Measurements from ENCODE around the gene KDM7A.
"Not testable (repeated sequence)": the region's sequence is repeated elsewhere in the genome, so short reads cannot be mapped to it uniquely, and the experiment has no call there.

The KDM7A gene

DNA sequence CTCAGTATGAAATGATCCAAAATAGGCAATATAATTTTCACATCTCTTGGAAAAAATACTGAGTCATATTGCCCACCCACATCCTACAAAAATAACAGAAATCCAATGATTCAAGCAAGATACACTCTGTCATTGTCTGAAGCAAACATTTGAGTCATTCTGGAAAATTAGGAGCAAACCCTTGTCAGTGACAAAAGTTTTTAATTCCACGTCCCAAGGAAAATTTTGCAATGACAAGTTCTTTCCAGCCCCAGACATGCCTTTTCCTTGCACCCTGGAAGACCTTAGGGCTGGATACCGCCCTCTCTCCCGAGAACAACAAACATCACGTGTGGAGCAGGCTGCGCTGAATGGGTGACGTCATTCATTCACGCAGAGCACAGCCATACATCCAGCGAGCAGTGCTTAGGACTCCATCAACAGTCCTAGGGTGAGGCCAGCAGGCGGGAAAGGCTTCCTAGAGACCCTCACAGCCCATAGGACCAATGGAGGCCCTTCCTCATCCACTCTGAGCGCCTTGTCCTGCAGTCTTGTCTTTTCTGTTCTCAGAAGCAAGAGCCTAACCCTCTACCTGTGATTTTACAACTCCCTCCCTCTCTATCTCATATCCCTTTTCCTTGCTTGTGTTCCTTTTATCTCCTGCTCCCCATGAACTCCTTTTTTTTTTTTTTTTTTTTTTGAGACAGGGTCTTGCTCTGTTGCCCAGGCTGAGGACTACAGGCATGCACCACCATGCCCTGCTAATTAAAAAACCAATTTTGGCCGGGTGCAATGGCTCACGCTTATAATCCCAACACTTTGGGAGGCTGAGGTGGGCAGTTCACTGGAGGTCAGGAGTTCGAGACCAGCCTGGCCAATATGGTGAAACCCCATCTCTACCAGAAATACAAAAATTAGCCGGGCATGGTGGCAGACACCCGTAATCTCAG is 23.5 kb upstream of the KDM7A start:
- peak; percentile 66 for DNase-seq

DNA sequence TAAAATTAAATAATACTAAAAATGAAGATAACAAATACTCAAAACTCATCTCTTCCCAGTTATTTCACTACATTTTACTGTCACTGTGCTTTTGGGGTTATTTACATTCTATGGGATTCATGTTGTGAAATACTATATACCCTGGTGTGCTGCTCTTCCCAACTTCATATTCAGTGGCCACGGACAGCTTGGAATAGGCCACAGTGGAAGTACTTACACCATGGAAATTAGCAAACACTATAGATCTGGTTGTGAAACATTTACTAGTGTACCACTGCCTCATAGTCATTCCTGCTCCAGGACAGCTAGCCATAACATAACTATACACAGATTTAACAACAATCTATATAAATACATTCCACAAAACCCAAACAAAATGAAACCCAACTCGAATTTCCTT is 21.2 kb upstream of the KDM7A start:
- DNase-seq: no peak

DNA sequence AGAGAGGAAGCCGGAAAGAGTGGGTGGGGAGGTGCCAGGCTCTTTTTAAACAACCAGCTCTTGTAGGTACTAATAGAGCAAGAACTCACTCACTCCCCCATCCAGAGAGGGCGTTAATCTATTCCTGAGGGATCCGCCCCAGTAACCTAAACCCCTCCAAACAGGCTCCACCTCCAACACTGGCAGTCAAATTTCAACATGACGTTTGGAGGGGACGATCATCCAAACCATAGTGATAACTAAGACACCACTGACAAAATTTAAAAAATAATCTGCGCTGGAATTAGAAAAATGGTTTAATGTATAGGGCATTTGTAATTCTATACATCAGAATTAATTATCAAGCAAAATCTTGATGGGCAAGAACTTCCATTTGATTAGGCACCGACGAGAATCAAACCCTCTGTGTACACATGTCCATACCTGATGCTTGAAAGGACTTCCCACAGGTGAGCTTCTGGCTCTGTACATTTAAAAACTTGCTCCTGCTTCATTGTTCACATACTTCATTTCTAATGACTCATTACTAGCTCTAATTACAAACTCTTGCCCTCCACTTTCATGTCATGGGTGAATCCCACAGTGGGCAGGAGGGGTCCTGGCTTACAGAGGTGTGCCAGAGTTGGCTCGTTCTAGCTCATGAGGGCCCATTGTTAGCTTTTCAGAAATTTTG is 20.6 kb upstream of the KDM7A start:
- no peak for DNase-seq

DNA sequence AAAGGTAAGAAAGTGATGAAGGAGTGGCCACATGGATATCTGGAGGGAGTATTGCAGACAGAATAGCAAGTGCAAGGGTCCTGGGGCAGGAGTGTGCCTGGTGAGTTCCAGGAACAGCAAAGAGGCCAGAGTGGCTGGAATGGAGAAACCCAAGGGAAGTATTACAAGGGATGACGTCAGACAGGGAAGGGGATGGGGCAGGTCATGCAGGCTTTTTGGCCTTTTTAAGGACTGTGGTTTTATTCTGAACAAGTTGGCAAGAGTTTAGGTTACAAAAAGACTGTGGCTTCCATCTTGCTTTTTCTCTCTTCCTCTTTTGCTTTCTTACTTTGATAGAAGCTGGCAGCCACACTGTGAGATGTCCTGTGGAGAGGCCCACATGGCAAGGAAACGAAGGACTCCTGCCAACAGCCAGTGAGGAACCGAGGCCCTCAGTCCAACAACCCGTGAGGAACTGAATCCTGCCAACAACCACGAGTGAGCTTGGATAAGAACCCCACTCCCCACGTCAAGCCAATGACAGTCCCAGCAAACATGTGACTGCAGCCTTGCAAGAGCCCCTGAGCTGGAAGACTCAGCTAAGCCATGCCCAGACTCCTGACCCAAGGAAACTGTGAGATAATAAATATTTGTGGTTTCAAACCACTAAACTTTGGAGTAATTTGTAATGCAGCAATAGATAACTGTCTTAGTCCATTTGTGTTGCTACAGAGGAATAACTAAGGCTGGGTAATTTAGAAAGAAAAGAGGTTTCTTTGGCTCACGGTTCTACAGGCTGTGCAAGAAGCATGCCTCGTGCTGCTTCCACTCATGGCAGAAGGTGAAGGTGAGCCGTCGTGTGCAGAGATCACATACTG is 19.8 kb upstream of the KDM7A start:
- DNase-seq: no peak

DNA sequence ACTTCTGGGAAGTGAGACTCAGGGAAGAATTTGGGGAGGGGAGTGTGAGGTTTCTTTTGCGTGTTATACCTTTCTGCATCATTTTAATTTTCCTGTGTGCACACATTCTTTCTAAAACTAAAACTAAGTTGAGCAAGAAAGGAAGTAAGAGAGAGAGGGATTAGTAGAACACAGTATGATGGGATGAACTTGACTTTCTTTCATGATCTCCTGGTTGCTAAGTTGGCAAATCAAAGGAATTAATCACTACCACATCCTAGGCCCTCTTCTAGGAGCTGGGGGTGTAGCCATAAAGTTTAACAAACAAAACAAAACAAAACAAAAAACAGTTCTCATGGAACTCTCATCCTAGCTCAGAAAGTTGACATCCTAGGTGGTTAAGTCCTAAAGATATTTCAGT is 19.1 kb upstream of the KDM7A start:
- DNase-seq: no peak

DNA sequence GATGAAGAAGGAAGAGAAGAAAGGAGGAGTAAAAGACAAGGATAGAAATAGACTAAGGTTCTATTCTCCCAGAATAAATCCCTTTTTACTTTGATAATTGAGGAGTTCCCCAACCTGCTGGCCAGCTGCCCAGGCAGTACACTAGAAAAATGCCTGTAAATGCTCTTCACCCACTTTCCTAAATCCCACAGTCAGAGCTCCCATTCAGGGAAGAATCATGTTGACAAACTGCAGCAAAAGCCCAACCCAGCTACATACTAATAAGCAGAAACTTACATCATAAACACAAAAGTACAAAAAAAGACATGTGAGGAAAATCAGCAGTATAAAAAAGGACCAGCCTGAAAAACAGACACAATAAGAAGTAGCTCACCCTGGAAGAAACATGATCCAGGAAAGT is 15.8 kb upstream of the KDM7A start:
- no peak for DNase-seq

DNA sequence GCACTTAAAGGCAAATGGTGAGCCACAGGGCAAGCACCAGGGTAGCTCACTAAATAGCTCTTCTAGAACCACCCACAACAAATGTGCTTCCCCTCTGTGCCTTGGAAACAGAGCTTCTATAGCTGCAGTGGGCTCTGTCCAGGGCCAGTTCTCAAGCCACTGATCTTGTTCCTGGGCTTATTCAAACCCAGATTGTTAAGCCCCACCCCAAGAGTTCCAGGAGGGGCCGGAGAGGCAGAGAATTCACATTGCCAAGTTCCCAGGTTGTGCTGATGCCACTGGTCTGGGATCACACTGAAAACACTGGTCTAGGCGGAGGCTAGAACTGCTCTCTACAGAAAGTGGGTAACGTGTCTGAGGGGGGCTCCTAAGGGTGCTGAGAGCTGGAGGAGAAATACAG is 15.4 kb upstream of the KDM7A start:
- DNase-seq: no peak

DNA sequence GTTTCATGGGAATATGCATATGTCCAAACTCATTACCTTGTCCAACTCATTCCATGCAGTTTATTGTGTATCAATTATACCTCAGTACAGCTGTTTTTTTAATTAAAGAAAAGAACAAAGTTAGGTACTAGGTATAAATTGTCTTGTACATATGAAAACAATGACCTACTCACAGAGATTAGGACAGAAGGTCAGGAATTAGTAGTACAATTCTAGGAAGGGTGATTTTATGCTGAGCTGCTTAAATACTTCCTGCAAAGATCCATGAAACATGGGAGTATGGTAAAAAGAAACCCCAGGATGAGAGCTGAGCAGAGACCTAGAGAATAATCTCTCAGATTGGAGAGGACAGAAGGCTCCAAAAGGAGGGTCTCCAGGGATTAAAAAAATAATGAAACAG is 13.8 kb upstream of the KDM7A start:
- DNase-seq: no peak

DNA sequence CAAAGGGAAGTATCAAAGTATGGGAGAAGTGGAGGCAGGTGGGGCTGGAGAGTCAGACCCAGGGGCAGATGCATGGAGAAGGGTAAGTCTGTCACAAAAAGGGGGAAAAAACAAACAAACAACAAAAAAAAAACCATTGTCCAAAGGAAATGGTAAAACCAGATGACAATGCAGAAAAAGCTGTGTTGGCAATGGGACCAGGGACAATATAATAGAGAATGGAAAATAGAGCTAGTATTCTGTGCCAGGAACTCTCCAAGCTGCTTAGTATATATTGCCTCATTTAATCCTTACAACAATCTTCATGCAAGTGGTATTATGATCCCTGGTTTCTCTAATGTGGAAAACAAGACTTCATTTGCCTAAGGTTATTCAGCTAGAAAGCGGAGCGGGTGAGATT is 13.1 kb upstream of the KDM7A start:
- DNase-seq: no peak

DNA sequence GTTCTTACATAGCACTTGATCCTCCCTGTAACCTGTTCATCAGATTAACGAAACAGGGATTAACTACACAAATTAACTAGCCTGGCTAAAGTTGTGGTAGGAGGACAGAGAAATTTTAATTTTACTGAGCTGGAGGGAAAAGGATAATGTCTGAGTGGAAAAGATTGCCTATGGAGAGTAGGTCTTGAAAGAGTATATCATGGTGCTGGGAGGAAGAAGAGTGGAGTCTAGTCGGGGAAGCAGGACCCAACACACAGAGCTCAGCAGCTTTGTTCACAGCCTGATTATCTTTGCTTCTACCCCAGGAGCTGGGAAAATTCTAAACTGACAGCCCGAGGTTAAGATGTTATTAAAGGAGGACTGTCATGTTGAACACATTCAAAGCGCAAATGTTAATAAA is 6.1 kb upstream of the KDM7A start:
- no peak for DNase-seq

DNA sequence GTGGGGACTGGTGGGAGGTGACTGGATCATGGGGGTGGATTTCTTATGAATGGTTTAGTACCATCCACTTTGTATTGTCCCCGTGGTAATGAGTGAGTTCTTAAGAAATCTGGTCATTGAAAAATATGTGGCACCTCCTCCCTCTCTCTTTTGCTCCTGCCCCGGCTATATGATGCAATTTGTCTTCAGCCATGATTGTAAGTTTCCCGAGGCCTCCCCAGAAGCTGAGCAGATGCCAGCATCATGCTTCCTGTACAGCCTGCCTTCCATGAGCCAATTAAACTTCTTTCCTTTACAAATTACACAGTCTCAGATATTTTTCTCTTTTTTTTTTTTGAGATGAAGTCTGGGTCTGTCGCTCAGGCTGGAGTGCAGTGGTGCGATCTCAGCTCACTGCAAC is 2.6 kb upstream of the KDM7A start:
- no peak for DNase-seq

DNA sequence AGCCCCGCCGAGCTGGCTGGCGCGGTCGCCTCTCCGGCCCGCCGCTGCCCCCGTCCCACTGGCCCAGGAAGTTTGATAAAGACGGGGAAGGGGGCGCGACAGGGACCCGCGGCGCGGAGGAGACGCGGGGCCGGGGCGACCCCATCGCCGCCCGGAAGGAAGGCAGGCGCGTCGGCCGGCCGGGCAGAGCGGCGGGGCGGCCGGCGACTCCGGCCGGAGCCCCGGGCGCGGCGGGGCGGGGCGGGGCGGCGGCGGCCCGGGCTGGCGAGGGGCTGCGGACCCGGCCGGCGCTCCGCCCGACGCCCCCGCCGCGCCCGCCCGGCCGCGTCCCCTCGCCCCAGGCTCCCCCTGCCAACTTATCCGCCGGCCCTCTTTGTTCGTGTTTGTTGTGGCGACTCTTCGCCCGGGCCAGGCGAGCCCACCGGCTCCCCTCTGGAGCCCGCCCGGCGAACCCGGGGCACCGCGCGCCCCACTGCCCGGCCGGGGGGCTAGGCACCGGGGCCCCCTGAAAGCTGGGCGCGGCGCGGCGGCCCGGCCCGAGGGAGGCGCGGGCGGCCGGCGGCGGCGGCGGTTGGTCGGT is 571 bp downstream of the KDM7A start:
- DNase-seq: no peak

DNA sequence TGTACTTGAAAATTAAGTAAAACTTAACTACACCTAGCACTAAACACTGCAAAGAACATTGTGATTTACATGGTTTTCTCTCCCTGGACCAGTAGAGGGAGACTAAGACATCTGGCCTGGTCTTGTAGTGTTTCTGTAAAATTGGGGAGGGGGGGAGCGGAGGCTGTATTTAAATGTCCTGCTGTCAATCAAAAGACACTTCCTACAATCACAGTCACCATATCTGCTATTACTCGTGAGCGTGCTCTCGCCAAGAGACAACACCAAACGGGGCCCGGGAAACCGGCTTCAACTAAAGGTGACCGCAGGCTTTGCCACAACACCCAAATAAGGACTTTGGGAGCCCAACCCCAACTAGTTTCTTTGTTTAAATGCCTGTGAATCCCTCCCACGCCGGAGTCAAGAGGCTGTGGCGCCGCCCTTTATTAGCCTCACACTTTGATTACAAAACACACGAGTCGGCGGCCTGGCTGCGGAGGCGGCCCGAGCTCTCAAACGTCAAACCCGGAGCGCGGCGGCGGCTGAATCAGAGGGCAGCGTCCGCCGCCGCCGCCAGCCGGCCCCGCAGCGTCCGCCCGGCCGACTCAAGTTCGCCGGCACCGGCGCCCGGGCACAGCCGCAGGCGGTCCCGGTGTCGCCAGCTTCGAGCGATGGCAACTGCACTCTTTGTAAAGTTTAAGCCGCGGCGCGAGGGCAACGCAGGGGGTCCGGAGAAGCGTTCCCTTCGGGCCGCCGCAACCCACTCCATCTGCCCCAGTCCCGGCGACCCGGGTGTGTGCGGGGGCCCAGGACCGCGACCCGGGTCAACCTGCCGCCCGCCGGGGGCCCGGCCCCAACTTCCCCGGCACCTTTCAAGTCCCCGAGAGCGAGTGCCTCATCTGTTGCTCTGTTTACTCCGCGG is 1.3 kb downstream of the KDM7A start:
- peak; percentile 88 for DNase-seq

DNA sequence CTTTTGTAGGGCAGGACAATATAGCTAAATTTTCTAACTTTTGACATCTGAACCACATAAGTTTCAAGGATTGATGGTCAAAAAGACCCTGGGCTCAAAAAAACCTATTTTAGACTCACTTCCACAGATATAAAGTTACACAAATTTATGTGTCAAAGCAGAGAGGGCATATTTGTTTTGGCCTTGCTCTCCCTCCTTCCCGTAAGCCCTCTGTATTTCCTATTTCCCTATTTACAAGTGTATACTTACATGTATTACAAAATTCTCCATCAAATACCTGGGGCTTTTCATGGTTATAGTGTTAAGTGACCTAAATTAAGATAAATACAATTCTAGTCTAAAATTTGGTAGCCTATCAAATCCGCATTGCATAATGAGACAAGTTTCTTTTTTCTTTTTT is 2.6 kb downstream of the KDM7A start:
- no peak for DNase-seq

DNA sequence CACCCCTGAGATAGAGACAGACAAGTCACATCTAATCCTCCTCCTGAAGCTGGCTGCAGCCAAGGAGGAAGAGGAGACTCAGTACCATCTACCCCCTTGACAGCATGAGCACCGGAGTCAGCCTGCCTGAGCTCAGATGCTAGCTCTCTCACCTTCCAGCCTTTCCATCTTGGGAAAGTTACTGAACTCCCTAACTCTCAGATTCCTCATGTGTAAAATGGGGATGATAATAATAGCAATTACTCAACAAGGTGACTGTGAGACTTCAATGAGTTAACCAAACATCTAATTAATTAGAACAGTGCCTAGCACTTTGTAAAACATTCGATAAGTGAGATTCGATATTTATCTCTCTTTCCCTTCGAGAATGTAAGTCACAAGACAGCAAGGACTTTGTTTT is 6.4 kb downstream of the KDM7A start:
- no peak for DNase-seq

DNA sequence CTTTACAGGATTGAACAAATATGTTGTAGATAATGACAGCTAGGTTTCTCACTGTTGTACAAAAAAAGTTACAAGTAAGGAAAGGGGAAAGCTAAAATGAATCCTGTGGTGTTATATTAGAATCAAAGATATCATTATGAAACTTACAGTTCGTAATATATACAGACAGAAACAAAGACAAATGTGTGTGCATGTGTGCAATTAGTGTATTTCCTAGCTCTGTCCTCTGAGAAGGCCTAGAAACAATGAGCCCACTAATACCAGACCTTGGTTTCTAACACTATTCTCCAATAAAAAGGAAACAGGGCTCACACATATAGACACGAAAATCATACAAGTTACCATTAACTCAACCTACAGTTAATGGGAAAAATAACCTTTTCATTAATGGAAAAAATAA is 8.0 kb downstream of the KDM7A start:
- no peak for DNase-seq

DNA sequence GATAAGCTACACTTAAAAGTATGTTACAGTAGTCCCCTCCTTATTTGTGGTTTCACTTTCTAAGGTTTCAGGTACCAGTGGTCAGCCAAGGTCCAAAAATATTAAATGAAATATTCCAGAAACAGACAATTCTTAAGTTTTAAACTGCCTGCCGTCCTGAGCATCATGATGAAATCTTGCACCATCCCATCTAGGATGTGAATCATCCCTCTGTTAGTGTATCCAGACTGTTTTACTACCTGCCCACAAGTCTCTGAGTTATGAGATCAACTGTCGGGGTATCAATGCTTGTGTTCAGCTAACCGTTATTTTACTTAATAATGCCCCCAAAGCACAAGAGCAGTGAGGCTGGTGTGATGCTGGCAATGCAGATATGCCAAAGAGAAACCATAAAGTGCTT is 11.4 kb downstream of the KDM7A start:
- DNase-seq: no peak

DNA sequence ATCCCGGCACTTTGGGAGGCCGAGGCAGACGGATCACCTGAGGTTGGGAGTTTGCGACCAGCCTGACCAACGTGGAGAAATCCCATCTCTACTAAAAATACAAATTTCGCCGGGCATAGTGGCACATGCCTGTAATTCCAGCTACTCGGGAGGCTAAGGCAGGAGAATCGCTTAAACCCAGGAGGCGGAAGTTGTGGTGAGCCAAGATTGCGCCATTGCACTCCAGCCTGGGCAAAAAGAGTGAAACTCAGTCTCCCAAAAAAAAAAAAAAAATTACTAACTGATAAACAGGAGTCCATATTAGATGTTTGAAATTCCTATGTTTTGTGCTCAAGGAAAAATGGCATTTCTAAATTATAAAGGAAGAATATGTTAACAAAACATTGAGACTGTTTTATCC is 14.7 kb downstream of the KDM7A start:
- DNase-seq: not testable (repeated sequence)

DNA sequence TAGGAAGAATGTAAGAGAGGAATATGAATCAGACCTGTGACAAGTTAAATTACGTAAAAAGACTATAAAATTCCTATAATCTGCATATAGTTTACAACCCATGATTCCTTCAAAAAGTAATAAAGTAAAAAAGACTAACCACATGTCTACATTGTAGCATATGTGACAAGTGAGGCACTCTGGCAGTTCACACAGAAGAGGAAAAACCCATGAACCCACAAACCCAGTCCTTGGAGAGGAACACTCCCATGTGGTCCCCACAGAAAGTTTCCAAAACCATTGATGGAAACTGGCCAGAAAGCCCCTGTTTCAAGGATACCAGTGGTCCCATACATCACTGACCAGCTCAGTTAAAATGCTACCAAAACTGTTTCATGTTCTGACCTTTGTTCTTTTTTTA is 15.7 kb downstream of the KDM7A start:
- DNase-seq: no peak

DNA sequence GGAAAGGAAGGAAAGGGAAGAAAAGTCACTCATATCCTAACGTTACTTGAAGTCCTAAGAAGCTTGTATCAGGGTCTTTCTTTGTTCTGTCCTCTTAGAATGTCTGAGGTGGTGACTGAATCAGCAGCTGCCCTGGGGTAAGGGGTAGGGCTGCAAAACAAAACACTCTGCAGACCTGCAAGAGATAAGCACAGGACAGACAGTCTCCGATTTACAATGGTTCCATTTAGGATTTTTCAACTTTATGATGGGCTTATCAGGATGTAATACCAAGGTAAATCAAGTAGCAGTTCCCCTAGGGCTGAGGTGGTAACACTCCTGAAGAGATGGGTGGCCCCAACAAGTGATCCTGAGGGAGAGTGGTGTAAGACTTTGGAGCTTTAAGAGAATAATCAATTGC is 16.5 kb downstream of the KDM7A start:
- DNase-seq: no peak

DNA sequence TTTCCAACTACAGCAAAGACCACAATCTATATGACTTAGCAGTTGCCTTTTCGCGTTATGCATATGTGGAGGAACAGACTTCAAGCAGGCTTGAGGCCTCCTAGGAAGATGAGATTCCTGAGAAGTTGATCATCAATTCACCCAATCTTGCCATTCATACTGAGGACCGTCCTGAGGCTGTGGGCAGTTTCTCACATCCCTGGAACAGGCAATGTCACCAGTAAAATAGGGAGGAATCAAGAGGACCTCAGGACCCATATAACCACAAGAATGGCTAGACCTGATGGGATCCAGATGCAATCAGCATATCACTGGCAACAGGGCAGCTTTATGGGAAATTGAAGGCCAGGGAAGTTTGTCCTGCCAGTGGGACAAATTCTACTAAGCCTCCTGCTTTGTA is 17.3 kb downstream of the KDM7A start:
- DNase-seq: no peak

DNA sequence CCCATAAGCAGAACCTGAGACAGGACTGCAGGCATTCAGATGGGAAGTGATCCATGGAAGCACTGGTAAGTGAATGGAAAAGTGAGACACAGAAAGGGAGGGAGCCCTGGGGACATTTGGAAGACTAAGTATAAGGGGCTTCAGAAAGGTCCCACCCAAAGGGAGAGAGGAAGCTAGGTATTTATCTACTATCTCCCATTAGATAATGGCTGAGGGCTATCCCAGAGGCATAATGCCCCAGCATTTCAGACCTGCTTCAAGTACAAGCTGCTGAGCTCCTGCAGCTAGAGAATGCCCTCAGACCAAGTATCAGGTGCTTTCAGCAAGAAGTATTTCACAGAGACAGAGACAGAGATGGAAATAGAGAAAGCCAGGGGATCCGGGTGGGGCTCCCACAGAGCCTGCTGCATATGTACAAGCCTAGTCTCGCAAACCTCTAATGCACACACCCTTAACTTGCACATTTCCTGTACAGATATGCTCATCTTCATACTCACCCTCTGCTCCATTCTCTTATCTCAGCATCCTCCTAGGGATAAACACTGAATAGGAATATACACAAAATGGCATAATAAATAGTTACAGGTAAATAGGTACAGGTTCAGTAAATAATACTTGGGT is 20.2 kb downstream of the KDM7A start:
- no peak for DNase-seq

All from NCI-H1436 (cell line).